K562 (cell line): ENCODE measurements around the gene DNAH17. TPM values are rescaled to one million over a fixed set of nuclear protein-coding genes. Genes with fewer than 3 reads are reported as not detected.

Experiments used
- ATAC-seq: fragments of 200-7000 bp; cut with Tn5 transposase; 3 replicates; pipeline ENCODE4 v1.9.1; 2020; ENCODE audit warnings: moderate library complexity
- BruUV-seq: library from RNA; stranded (reverse); fragments of 400-500 nt; replicated peaks from 2 replicates; lab custom pipeline; 2021; lab: Mats Ljungman, UMichigan
- CTCF ChIA-PET: fragments of 300-600 bp; formaldehyde crosslinking; extraction: SDS; loops from one replicate; lab custom pipeline; 2021; ENCODE audit warnings: low intra/inter-chr PET ratio; lab: Yijun Ruan, JAX
- POLR2A ChIA-PET: fragments of 300-600, 350-650 bp; sonication (Branson Sonifier 250); formaldehyde crosslinking; extraction: SDS; loops from one replicate; lab custom pipeline; 2021; ENCODE audit warnings: antibody characterized with exemption, inconsistent platforms; lab: Yijun Ruan, JAX
- DNase-seq, 4 experiments: peaks; one replicate each; pipeline versions ENCODE4 v3.0.0 to v3.0.0-alpha.2; 2011 to 2018; ENCODE audit warnings: low spot score in 3 of 4, mixed read lengths in 3 of 4; ENCODE audit errors: extremely low read depth in 1 of 4
- FAIRE-seq: peaks from 2 replicates; lab custom pipeline; 2011; peaks lifted over from hg19 to GRCh38; lab: Jason Lieb, UNC
- H2AFZ ChIP-seq: 2 replicates; pipeline ENCODE4 v1.6.0; 2011; ENCODE audit warnings: low read depth, low read length, control low read depth, inconsistent platforms
- H3K27ac ChIP-seq: fragments of 200-600 bp; 3 replicates; pipeline ENCODE4 v1.8.0; 2011; ENCODE audit warnings: low read depth, mild to moderate bottlenecking, control low read depth, inconsistent platforms, low read length, moderate library complexity, mixed read lengths; ENCODE audit errors: extremely low read depth
- H3K27me3 ChIP-seq, 2 experiments: fragments of 300-600 bp in 1 of 2; 2 replicates in 1 of 2; 3 replicates in 1 of 2; pipeline versions ENCODE4 v1.6.0 to v1.8.0; 2011; ENCODE audit warnings: inconsistent platforms in 2 of 2, low read length in 2 of 2, mild to moderate bottlenecking in 1 of 2, mixed read lengths in 1 of 2, moderate library complexity in 1 of 2; ENCODE audit not compliant: control insufficient read depth in 2 of 2, insufficient read depth in 2 of 2
- H3K36me3 ChIP-seq: fragments of 300-600 bp; 3 replicates; pipeline ENCODE4 v1.8.0; 2011; ENCODE audit warnings: mild to moderate bottlenecking, low read length, inconsistent platforms; ENCODE audit not compliant: control insufficient read depth, insufficient read depth
- H3K4me1 ChIP-seq, 2 experiments: fragments of 200-600 bp in 1 of 2; replicated peaks in 1 of 2; 2 replicates in 1 of 2; 3 replicates in 1 of 2; pipeline versions ENCODE4 v1.5.1 to v1.8.0; 2011; ENCODE audit warnings: inconsistent platforms in 2 of 2, low read length in 2 of 2, mild to moderate bottlenecking in 1 of 2, mixed read lengths in 1 of 2, moderate library complexity in 1 of 2; ENCODE audit not compliant: control insufficient read depth in 2 of 2, insufficient read depth in 2 of 2
- H3K4me2 ChIP-seq: 2 replicates; pipeline ENCODE4 v1.6.1; 2011; ENCODE audit warnings: low read length, control low read depth, inconsistent platforms, mixed read lengths; ENCODE audit not compliant: insufficient read depth
- H3K4me3 ChIP-seq: fragments of 200-600 bp; sonication (generic), shearing (Covaris generic); 2 replicates; pipeline ENCODE4 v1.5.1; 2016; ENCODE audit warnings: control low read depth, inconsistent platforms
- H3K79me2 ChIP-seq: fragments of 200-600 bp; 3 replicates; pipeline ENCODE4 v1.8.0; 2011; ENCODE audit warnings: low read length, inconsistent platforms; ENCODE audit not compliant: control insufficient read depth, insufficient read depth
- H3K9ac ChIP-seq, 2 experiments: 2 replicates each; pipeline versions ENCODE4 v1.6.0 to v1.6.1; 2011; ENCODE audit warnings: low read depth in 2 of 2, low read length in 2 of 2, control low read depth in 1 of 2, inconsistent platforms in 1 of 2, mild to moderate bottlenecking in 1 of 2, mixed read lengths in 1 of 2; ENCODE audit not compliant: insufficient read depth in 1 of 2
- H3K9me1 ChIP-seq: one replicate; pipeline ENCODE4 v1.6.0; 2011; ENCODE audit warnings: inconsistent platforms, mild to moderate bottlenecking, low read length, moderate library complexity; ENCODE audit not compliant: control insufficient read depth, insufficient read depth
- H3K9me3 ChIP-seq: replicated peaks from 2 replicates; pipeline ENCODE4 v1.5.1; 2011; ENCODE audit warnings: low read depth, low read length, inconsistent platforms; ENCODE audit not compliant: control insufficient read depth, insufficient read depth
- H4K20me1 ChIP-seq: replicated peaks from 2 replicates; pipeline ENCODE4 v1.6.1; 2011; ENCODE audit warnings: low read length, inconsistent platforms, mixed read lengths; ENCODE audit not compliant: control insufficient read depth, insufficient read depth
- KAT8 ChIP-seq: fragments of 450-650 bp; IDR thresholded peaks from 2 replicates; pipeline ENCODE4 v1.6.1; 2016; ENCODE audit warnings: low read depth, mild to moderate bottlenecking
- POLR2A ChIP-seq: fragments of 450-650 bp; conservative IDR thresholded peaks from 2 replicates; pipeline ENCODE4 v1.6.1; 2016
- PRMT5 ChIP-seq: sonication (generic); formaldehyde crosslinking; IDR thresholded peaks from 2 replicates; pipeline ENCODE4 v1.5.0; 2020; ENCODE audit warnings: missing genetic modification reagents
- RFX5 ChIP-seq: IDR thresholded peaks from 2 replicates; pipeline ENCODE4 v1.6.1; 2011; ENCODE audit warnings: low read depth, mild to moderate bottlenecking, improper control_type of control experiment, low read length
- SMC3 ChIP-seq: conservative IDR thresholded peaks from 2 replicates; pipeline ENCODE4 v1.6.1; 2011; ENCODE audit warnings: low read depth, low read length, improper control_type of control experiment; ENCODE audit not compliant: insufficient read depth
- ZNF134 ChIP-seq: fragments of 250-450 bp; sonication (Bioruptor Pico); conservative IDR thresholded peaks from 2 replicates; pipeline ENCODE4 v1.4.0; 2020
- ZNF311 ChIP-seq: fragments of 250-450 bp; sonication (Bioruptor Pico); IDR thresholded peaks from 2 replicates; pipeline ENCODE4 v1.4.0; 2020; ENCODE audit warnings: mild to moderate bottlenecking, moderate library complexity
- WGBS: fragments of 100-300 bp; shearing (Covaris generic); methylation state at CpG from one replicate; pipeline ENCODE4 v1.1.6; 2016; ENCODE audit warnings: low coverage, mixed read lengths; ENCODE audit not compliant: insufficient coverage; ENCODE audit errors: missing lambda C conversion rate; 5-methylcytosine and 5-hydroxymethylcytosine counted together
- in situ Hi-C: fragments of 300-500 bp; cut with MboI; formaldehyde crosslinking; loops from 4 replicates; pipeline ENCODE4 v1.15.0; 2018; ENCODE audit warnings: inconsistent platforms, mixed read lengths
- intact Hi-C: fragments of 100-400 bp; cut with micrococcal nuclease; formaldehyde crosslinking; loops from 2 replicates; pipeline ENCODE4 v1.14.2; 2022
- polyA plus RNA-seq, 8 experiments: library from polyadenylated mRNA; depleted of rRNA in 4 of 8; stranded (reverse) in 5 of 8; unstranded in 3 of 8; fragments of >200 nt; fragmentation: Nextera tagmentation in 2 of 8; fragmentation: Illumina TruSeq in 1 of 8; extraction: Ambion mirVana in 2 of 8; extraction: Trizol in 1 of 8; gene quantifications; 2 replicates each; pipeline versions ENCODE4 v1.2.1 to v1.2.3, GENCODE V29; 2011 to 2014; ENCODE audit warnings: inconsistent platforms in 1 of 8, missing spikeins in 1 of 8
- total RNA-seq, 7 experiments: library from RNA; depleted of rRNA in 6 of 7; stranded (reverse); fragments of >200 nt in 6 of 7; fragmentation: Illumina TruSeq in 2 of 7; extraction: Trizol in 2 of 7; gene quantifications; 2 replicates each; pipeline versions ENCODE4 v1.2.1 to v1.2.3, GENCODE V29; 2011 to 2021; ENCODE audit warnings: low replicate concordance in 1 of 7

The DNAH17 gene
- total and polyA plus RNA-seq, 9 of the 15 experiments (the other 6 are each of a cell fraction or from before 2014, with no cell fraction given): under 0.01 to 0.06 (median 0.03) TPM; not detected in 5

- Histone ChIP-seq H3K27ac (no peak overlapping the region), H3K36me3 (no peaks in the 10 kb centered on the region), H3K27me3 (peaks cover 68 to 81% of the 10 kb centered on the region in 2 experiments), H4K20me1 (0 out of 2 replicates have a peak, but pooled peaks cover 14% of the 10 kb centered on the region), H3K4me1 (peaks cover 0 to 3% of the 10 kb centered on the region in 2 experiments; a peak in 1 of 5 replicates), H3K4me3 (no peak overlapping the region), H2AFZ (no peak overlapping the region), H3K79me2 (no peaks in the 10 kb centered on the region), H3K4me2 (no peak overlapping the region), H3K9ac (no peak overlapping the region), H3K9me1 (no peaks in the 10 kb centered on the region), H3K9me3 (no peaks in the 10 kb centered on the region)
- 6% methylated on average over 21 of the region's 29 CpGs for WGBS
- in situ Hi-C loops: no loop called here
- intact Hi-C loops: no loop called here
- ATAC-seq (no peak), FAIRE-seq (no peak), DNase-seq (no peak)
- BruUV-seq: no TSS peak
- ChIA-PET CTCF (no interaction called here), POLR2A (interaction anchor here (0.6 to 1.0 kb wide), 2 partner anchors 11 to 30 kb away, joined by 4 read pairs; no protein-coding TSS in a partner anchor)
- TF ChIP-seq ZNF134 (CRISPR knock-in tag) (no peak), POLR2A (no peak), SMC3 (no peak), PRMT5 (CRISPR knock-in tag) (no peak), RFX5 (peak; percentile 60), ZNF311 (CRISPR knock-in tag) (no peak), KAT8 (no peak)
Measured at GRCh38 chr17:78472035-78472905, 104.9 kb downstream of the DNAH17 start.
